Cerebellar nuclear complex (tissue), 1 donor: Measurements from ENCODE around the gene EIF4B.
"Not testable (repeated sequence)": the region's sequence is repeated elsewhere in the genome, so short reads cannot be mapped to it uniquely, and the experiment has no call there.

ENCODE experiments used
- DNase-seq, 2 experiments: peaks; one replicate each; lab custom pipeline; 2025; lab: John Stamatoyannopoulos, UW

Gene EIF4B

GRCh38 chr12:52992699-52993557 lies 13.3 kb upstream of the EIF4B start:
- DNase-seq, result no peak

GRCh38 chr12:52993558-52993869 lies 12.7 kb upstream of the EIF4B start:
- DNase-seq, result no peak

GRCh38 chr12:53004178-53004577 lies 2.1 kb upstream of the EIF4B start:
- no peak for DNase-seq

- DNase-seq, result no peak
Measured at GRCh38 chr12:53004582-53004981, 1.7 kb upstream of the EIF4B start.

- no peak for DNase-seq
Measured at GRCh38 chr12:53005215-53005985, 856 bp upstream of the EIF4B start.

- no peak for DNase-seq
Measured at GRCh38 chr12:53006810-53007309, 604 bp downstream of the EIF4B start.

GRCh38 chr12:53007343-53007742 lies 1.1 kb downstream of the EIF4B start:
- no peak for DNase-seq

- DNase-seq, result not testable (repeated sequence)
Measured at GRCh38 chr12:53008760-53009159, 2.5 kb downstream of the EIF4B start.

- no peak for DNase-seq
Measured at GRCh38 chr12:53010955-53011354, 4.7 kb downstream of the EIF4B start.

GRCh38 chr12:53011889-53012288 lies 5.6 kb downstream of the EIF4B start:
- no peak for DNase-seq

- no peak for DNase-seq
Measured at GRCh38 chr12:53012928-53013327, 6.7 kb downstream of the EIF4B start.

GRCh38 chr12:53014709-53015108 lies 8.5 kb downstream of the EIF4B start:
- DNase-seq, result no peak

GRCh38 chr12:53025250-53025649 lies 19.0 kb downstream of the EIF4B start:
- DNase-seq, result no peak

- not testable (repeated sequence) for DNase-seq
Measured at GRCh38 chr12:53027014-53027413, 20.8 kb downstream of the EIF4B start.

- no peak for DNase-seq
Measured at GRCh38 chr12:53031616-53032015, 25.4 kb downstream of the EIF4B start.

GRCh38 chr12:53033832-53034231 lies 27.6 kb downstream of the EIF4B start:
- not testable (repeated sequence) for DNase-seq

GRCh38 chr12:53034459-53034858 lies 28.2 kb downstream of the EIF4B start:
- no peak for DNase-seq

- DNase-seq, result no peak
Measured at GRCh38 chr12:53036802-53037201, 30.5 kb downstream of the EIF4B start.

GRCh38 chr12:53039851-53040250 lies 33.6 kb downstream of the EIF4B start:
- DNase-seq, result no peak

GRCh38 chr12:53042607-53043454 lies 36.6 kb downstream of the EIF4B start:
- DNase-seq, result no peak

GRCh38 chr12:53044052-53044581 lies 37.9 kb downstream of the EIF4B start:
- no peak for DNase-seq
